CD4-positive, alpha-beta T cell treated with Interleukin-6 at 100 ng/mL for 8 hours (primary cell): Measurements from ENCODE around the gene PRR18.

ENCODE experiments used
- DNase-seq: peaks from one replicate; pipeline ENCODE4 v3.0.0-alpha.2; 2020; ENCODE audit warnings: mixed read lengths, low spot score

PRR18 gene

GRCh38 chr6:166333172-166333995, 25.2 kb upstream of the PRR18 start:
- peak; percentile 33 for DNase-seq

- no peak for DNase-seq
Observed at GRCh38 chr6:166331503-166332415, 23.6 kb upstream of the PRR18 start.

- DNase-seq = no peak
Observed at GRCh38 chr6:166330612-166331011, 22.4 kb upstream of the PRR18 start.

GRCh38 chr6:166325383-166326042, 17.3 kb upstream of the PRR18 start:
- no peak for DNase-seq

GRCh38 chr6:166323395-166323794, 15.2 kb upstream of the PRR18 start:
- DNase-seq = no peak

GRCh38 chr6:166318649-166319600, 10.7 kb upstream of the PRR18 start:
- DNase-seq = no peak

GRCh38 chr6:166318227-166318626, 10.0 kb upstream of the PRR18 start:
- DNase-seq = no peak

GRCh38 chr6:166317261-166318212, 9.3 kb upstream of the PRR18 start:
- no peak for DNase-seq

GRCh38 chr6:166315436-166315835, 7.2 kb upstream of the PRR18 start:
- no peak for DNase-seq

GRCh38 chr6:166314454-166314853, 6.3 kb upstream of the PRR18 start:
- DNase-seq = no peak

GRCh38 chr6:166313255-166314070, 5.3 kb upstream of the PRR18 start:
- peak; percentile 55 for DNase-seq

- no peak for DNase-seq
Observed at GRCh38 chr6:166312832-166313231, 4.6 kb upstream of the PRR18 start.

GRCh38 chr6:166310634-166311033, 2.4 kb upstream of the PRR18 start:
- DNase-seq = no peak

- DNase-seq = no peak
Observed at GRCh38 chr6:166309977-166310376, 1.8 kb upstream of the PRR18 start.

GRCh38 chr6:166308769-166309589, 787 bp upstream of the PRR18 start:
- DNase-seq = no peak

GRCh38 chr6:166307082-166308032, 835 bp downstream of the PRR18 start:
- DNase-seq = no peak
